ENCODE results near the gene KRT27. TPM values are rescaled to one million over a fixed set of nuclear protein-coding genes. Genes with fewer than 3 reads are reported as not detected.

The KRT27 gene
- total RNA-seq, 2 experiments from 2014 or later: not detected

DNA sequence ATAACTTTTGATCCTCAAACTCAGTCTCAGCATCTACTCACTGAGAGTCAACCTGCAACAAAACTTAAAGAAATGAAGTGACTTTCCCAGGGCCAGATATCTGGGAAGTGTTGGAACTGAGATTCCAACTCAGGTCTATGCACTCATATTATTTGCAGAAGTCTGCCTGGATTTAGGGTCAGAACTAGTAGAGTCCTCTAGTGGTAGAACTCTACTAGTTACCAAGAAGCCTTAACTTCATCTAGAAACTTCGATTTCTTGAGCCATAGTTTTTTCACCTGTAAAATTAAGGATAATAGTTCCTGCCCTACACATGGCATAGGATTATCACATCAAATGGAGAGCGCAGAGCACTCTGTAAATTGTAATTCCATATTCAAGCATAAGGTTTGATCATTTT is 55.4 kb downstream of the KRT27 start:
- Histone ChIP-seq H3K4me2 (ENCODE audit: low read length) (no peak overlapping the region), H4K20me1 (ENCODE audit: insufficient read depth, low read length) (no peaks in the 10 kb centered on the region), H3K79me2 (ENCODE audit: insufficient read depth, low read depth, low read length) (no peaks in the 10 kb centered on the region), H2AFZ (ENCODE audit: low read length) (no peak overlapping the region), H3K4me1 (ENCODE audit: insufficient read depth, low read length, poor library complexity, severe bottlenecking) (peaks cover 8% of the 10 kb centered on the region), H3K9me2 (ENCODE audit: insufficient read depth, low read length) (no peaks in the 10 kb centered on the region), H3K4me3 (ENCODE audit: low read depth, low read length, poor library complexity, severe bottlenecking) (no peak overlapping the region), H3K9me3 (ENCODE audit: low read length) (no peaks in the 10 kb centered on the region), H3K36me3 (ENCODE audit: insufficient read depth, low read length) (no peaks in the 10 kb centered on the region), H3K27ac (ENCODE audit: low read depth, low read length, poor library complexity, severe bottlenecking) (no peak overlapping the region)
- TF ChIP-seq EZH2phosphoT487 (IDR thresholded peaks at IDR 0.05; ENCODE audit: borderline replicate concordance, low read depth, low read length): no peak
- TF ChIP-seq, protein P1, sequence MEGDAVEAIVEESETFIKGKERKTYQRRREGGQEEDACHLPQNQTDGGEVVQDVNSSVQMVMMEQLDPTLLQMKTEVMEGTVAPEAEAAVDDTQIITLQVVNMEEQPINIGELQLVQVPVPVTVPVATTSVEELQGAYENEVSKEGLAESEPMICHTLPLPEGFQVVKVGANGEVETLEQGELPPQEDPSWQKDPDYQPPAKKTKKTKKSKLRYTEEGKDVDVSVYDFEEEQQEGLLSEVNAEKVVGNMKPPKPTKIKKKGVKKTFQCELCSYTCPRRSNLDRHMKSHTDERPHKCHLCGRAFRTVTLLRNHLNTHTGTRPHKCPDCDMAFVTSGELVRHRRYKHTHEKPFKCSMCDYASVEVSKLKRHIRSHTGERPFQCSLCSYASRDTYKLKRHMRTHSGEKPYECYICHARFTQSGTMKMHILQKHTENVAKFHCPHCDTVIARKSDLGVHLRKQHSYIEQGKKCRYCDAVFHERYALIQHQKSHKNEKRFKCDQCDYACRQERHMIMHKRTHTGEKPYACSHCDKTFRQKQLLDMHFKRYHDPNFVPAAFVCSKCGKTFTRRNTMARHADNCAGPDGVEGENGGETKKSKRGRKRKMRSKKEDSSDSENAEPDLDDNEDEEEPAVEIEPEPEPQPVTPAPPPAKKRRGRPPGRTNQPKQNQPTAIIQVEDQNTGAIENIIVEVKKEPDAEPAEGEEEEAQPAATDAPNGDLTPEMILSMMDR (conservative IDR thresholded peaks at IDR 0.05; ENCODE audit: low read length): peak; percentile 63
- no TSS peak for BruUV-seq (replicated peaks)
- intact Hi-C loops (cut with micrococcal nuclease; ENCODE audit: unreplicated experiment): loop anchor here (5.0 kb wide), 1 partner anchor 105 kb away; no protein-coding TSS in a partner anchor
- ChIA-PET POLR2A (interaction anchor here (0.6 kb wide), 1 partner anchor 519 kb away, joined by 7 read pairs; no protein-coding TSS in a partner anchor), CTCF (ENCODE audit: unreplicated experiment) (no interaction called here)
- peak; percentile 9 for DNase-seq (ENCODE audit: low spot score)

Other genes with a start within 250 kb of the KRT27 start
- gene CCR7, start 217.1 kb downstream of the KRT27 start, total RNA-seq (2014; rRNA removed; shearing (Covaris generic)): 1.8 and 2.3 TPM in 2 replicates
- gene CCR7, start 217.1 kb downstream of the KRT27 start, total RNA-seq (2022): 0.48 TPM in 1 of 2 replicates, not detected in the other
- 75.9 and 98.7 TPM in 2 replicates for gene SMARCE1, start 134.7 kb downstream of the KRT27 start, total RNA-seq (2014; rRNA removed; shearing (Covaris generic))
- gene SMARCE1, start 134.7 kb downstream of the KRT27 start, total RNA-seq (2022): 109 and 123 TPM in 2 replicates
- gene KRT222, start 117.4 kb downstream of the KRT27 start, total RNA-seq (2014; rRNA removed; shearing (Covaris generic)): not detected in 2 replicates
- not detected in 2 replicates for gene KRT222, start 117.4 kb downstream of the KRT27 start, total RNA-seq (2022)
- gene KRT24, start 78.8 kb downstream of the KRT27 start, total RNA-seq (2014; rRNA removed; shearing (Covaris generic)): not detected in 2 replicates
- not detected in 2 replicates for gene KRT24, start 78.8 kb downstream of the KRT27 start, total RNA-seq (2022)
- gene KRT25, start 27.2 kb downstream of the KRT27 start, total RNA-seq (2014; rRNA removed; shearing (Covaris generic)): not detected in 2 replicates
- gene KRT25, start 27.2 kb downstream of the KRT27 start, total RNA-seq (2022): not detected in 2 replicates
- not detected in 2 replicates for gene KRT26, start 10.3 kb downstream of the KRT27 start, total RNA-seq (2014; rRNA removed; shearing (Covaris generic))
- not detected in 2 replicates for gene KRT26, start 10.3 kb downstream of the KRT27 start, total RNA-seq (2022)
- not detected in 2 replicates for gene KRT28, start 17.4 kb upstream of the KRT27 start, total RNA-seq (2014; rRNA removed; shearing (Covaris generic))
- gene KRT28, start 17.4 kb upstream of the KRT27 start, total RNA-seq (2022): not detected in 2 replicates
- 6.6 and 10.7 TPM in 2 replicates for gene KRT10, start 40.1 kb upstream of the KRT27 start, total RNA-seq (2014; rRNA removed; shearing (Covaris generic))
- 39.7 and 44.0 TPM in 2 replicates for gene KRT10, start 40.1 kb upstream of the KRT27 start, total RNA-seq (2022)
- not detected in 2 replicates for gene KRT12, start 84.7 kb upstream of the KRT27 start, total RNA-seq (2014; rRNA removed; shearing (Covaris generic))
- not detected in 2 replicates for gene KRT12, start 84.7 kb upstream of the KRT27 start, total RNA-seq (2022)
- gene KRT20, start 102.7 kb upstream of the KRT27 start, total RNA-seq (2014; rRNA removed; shearing (Covaris generic)): not detected in 2 replicates
- gene KRT20, start 102.7 kb upstream of the KRT27 start, total RNA-seq (2022): not detected in 2 replicates
- gene KRT23, start 155.1 kb upstream of the KRT27 start, total RNA-seq (2014; rRNA removed; shearing (Covaris generic)): not detected in 2 replicates
- gene KRT23, start 155.1 kb upstream of the KRT27 start, total RNA-seq (2022): not detected in 2 replicates
- gene KRT39, start 184.4 kb upstream of the KRT27 start, total RNA-seq (2014; rRNA removed; shearing (Covaris generic)): not detected in 2 replicates
- not detected in 2 replicates for gene KRT39, start 184.4 kb upstream of the KRT27 start, total RNA-seq (2022)
- gene KRT40, start 201.8 kb upstream of the KRT27 start, total RNA-seq (2014; rRNA removed; shearing (Covaris generic)): not detected in 2 replicates
- gene KRT40, start 201.8 kb upstream of the KRT27 start, total RNA-seq (2022): not detected in 2 replicates
- not detected in 2 replicates for gene KRTAP3-3, start 211.6 kb upstream of the KRT27 start, total RNA-seq (2014; rRNA removed; shearing (Covaris generic))
- gene KRTAP3-3, start 211.6 kb upstream of the KRT27 start, total RNA-seq (2022): not detected in 2 replicates
- not detected in 2 replicates for gene KRTAP3-2, start 217.4 kb upstream of the KRT27 start, total RNA-seq (2014; rRNA removed; shearing (Covaris generic))
- gene KRTAP3-2, start 217.4 kb upstream of the KRT27 start, total RNA-seq (2022): not detected in 2 replicates
- not detected in 2 replicates for gene KRTAP3-1, start 226.6 kb upstream of the KRT27 start, total RNA-seq (2014; rRNA removed; shearing (Covaris generic))
- gene KRTAP3-1, start 226.6 kb upstream of the KRT27 start, total RNA-seq (2022): not detected in 2 replicates
- gene KRTAP1-5, start 244.7 kb upstream of the KRT27 start, total RNA-seq (2014; rRNA removed; shearing (Covaris generic)): not detected in 2 replicates
- gene KRTAP1-5, start 244.7 kb upstream of the KRT27 start, total RNA-seq (2022): not detected in 2 replicates
- gene KRTAP1-4, start 247.6 kb upstream of the KRT27 start, total RNA-seq (2014; rRNA removed; shearing (Covaris generic)): not detected in 2 replicates
- not detected in 2 replicates for gene KRTAP1-4, start 247.6 kb upstream of the KRT27 start, total RNA-seq (2022)

All from OCI-LY7 (cell line).